HG02970 (cell line): ENCODE results near the gene KRTAP10-4.
"Not testable (repeated sequence)": the region's sequence is repeated elsewhere in the genome, so short reads cannot be mapped to it uniquely, and the experiment has no call there.

Source experiments
- ATAC-seq: cut with Tn5 transposase; IDR thresholded peaks from one replicate; pipeline ENCODE4 v1.9.1; 2021; ENCODE audit warnings: mild to moderate bottlenecking, moderate library complexity, moderate number of reproducible peaks; ENCODE audit not compliant: unreplicated experiment, low FRiP score

Gene KRTAP10-4

DNA sequence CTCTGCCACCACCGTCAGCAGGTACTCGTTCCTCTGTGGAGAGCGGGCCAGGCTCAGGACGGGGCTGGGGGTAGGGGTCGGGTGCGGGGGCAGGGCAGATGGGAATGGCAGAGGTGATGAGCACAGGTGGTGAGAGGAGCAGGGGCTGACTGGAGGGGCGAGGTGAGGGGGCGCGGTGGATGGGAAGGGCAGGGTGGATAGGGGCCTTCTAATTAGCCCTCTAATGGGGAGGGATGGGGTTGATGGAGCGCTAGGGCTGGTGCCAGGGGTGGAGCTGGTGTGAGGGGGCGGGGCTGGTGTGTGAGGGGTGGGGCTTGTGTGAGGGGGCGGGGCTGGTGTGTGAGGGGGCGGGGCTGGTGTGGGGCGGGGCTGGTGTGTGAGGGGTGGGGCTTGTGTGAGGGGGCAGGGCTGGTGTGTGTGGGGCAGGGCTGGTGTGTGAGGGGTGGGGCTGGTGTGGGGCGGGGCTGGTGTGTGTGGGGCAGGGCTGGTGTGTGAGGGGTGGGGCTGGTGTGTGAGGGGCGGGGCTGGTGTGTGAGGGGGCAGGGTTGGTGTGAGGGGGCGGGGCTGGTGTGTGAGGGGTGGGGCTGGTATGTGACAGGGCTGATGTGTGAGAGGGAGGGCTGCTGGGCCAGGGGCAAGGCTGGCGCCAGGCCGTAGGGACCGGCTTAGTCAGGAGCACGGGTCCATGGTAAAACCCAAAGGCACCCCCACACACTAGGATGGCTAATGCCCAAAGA is 39.5 kb upstream of the KRTAP10-4 start:
- ATAC-seq = no peak

DNA sequence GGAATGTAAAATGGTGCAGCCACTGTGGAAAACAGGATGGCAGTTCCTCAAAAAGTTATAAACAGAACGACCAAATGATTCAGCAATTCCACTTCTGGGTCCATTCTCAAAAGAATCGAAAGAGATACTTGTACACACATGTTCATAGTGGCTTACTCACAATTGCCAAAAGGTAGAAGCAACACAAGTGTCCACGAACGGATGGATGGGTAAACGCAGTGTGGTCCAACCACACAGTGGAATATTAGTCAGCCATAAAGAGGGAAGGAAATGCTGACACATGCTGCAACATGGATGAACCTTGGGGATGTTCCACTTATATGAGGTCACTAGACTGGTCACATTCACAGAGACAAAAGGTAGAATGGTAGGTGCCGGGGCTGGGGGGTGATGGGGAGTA is 38.8 kb upstream of the KRTAP10-4 start:
- ATAC-seq = no peak

DNA sequence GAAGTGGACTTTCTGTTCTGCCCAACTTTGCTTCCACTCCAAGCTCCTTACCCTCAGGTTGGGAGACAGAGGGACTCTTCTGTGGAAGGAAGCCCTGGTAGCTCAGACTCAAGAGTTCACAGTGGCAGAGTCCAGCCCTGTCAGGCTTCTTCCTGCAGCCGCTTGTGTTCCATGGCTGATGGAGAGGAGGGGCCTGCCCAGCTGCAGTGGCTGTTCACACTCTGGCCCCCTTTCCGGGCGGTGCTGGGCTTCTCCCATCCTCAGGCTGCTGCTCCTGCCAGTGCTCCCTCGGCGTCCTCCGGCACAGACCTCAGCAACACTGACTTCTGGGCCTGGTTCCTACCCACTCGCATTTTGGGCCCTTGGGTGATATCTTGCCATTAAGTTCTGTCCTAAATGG is 37.6 kb upstream of the KRTAP10-4 start:
- ATAC-seq = no peak

DNA sequence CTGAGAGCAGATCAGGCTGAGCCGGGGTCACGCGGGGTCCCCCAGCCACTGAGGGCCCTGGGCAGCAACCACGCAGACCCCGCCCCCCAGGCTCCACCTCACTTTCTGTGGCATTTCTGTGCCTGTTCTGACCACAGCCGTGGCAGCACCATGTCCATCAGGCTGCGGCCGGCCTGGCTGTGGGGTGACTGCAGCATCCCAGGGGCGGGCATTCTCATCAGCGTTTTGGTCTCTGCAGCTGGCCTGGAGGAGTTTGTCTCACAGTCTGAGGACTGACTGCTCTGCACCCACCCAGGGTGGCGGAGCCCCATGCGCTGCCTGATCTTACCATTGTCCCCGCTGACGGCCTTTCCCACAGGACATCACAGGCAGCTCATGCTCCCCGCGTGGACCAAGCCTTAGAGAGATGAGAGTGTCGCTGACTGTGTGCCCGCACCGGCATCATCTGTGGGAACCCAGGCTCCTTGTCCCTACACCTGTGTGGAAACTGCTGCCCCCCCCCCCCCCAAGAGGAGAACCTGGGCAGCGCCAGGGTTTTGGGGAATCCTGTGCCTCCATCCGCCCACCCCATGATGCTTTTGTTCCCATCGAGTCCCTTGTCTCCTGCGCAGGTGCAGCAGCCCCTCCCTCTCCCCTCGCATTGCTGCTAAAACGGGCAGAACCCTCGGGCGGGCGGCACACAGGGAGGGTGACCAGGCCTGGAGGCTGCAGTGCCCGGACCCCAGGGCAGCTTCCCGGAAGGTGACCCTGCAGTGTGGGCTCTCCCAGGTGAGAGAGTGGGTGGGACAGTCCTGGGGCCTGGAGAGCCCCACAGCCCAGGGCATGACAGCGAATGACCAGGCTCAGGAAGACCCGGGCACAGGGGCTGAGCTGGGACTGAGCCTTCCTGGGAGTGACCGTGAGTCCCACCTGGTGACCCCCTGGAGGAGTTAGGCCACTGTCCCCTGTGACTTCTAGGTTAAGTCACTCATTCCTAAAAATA is 35.3 kb upstream of the KRTAP10-4 start:
- ATAC-seq = no peak

DNA sequence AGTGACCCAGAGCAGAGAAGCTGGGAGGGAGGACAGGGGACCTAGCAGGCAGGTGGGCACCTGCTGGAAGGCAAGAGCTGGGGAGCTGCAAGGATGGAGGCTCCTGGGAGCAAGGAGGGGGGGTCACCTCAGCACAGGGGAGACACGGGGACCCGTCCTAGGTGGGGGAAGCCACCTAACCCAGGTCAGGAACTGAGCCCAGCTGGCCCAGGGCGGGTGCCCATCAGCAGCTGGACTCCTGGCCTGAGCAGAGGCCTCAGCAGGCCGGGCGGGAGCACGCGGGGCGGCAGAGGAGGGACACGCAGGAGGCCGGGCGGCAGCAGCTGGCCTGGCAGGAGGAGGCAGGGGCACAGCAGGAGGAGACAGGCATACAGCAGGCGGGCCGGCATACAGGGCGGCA is 34.5 kb upstream of the KRTAP10-4 start:
- no peak for ATAC-seq

DNA sequence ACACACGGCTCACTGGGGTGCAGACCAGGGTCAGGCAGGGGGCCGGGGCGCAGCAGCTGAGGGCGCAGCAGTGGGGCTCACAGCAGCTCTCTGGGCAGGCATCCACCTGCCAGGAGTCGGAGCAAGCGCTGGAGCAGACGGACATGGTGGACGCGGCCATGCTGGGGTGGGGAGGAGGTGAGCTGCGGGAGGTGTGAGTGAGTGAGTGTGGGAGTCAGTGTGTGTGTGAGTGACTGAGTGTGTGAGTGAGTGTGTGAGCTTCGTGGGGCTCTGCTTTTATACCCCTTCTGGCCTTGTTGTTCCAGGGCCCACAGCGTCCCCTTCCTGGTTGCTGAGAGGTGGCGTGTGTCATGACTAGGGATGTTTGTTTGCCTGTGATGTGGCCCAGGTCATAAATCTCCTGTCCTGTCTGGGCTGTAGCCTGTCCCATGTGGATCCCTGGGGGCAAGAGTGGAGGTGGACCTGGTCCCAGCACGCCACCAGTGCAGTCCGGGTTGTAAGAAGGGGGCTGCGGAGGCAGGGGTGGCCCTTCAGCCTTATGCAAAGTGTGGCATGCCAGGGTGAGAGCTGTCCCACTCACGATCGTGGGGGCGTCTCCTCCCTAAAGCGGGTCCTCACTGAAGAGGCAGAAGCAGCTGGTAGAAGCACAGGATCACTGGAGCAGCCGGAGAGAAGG is 33.4 kb upstream of the KRTAP10-4 start, which contains the start of gene KRTAP10-1:
Gene KRTAP10-1 (minus strand): TSS at position 205 of the 676 bp plus-strand sequence. CDS start 45 bp downstream, at position 160.
- ATAC-seq = no peak

DNA sequence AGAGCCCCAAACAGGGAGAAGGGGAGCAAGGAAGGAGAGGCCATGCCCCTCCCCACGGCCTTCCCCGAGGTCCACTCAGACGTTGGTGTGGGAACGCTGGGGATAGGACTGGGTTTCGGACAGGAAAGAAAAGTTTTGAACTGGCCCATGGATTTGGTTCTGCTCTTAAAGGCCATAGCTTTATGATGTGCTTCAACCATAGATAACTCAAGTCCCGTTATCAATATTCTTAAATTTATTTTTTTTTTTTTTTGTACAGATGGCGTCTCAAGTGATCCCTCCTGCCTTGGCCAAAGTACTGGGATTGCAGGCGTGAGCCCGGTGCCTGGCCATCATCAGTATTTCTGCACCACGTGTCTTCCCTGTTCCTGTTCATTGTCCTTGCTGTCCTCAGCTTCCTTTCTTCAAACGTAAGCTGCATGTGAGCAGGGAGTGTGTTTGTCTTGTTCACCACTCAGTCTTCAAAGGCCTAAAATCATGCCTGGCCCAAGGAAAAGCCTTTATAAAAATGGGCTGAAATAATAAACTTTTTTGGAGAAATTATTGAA is 32.7 kb upstream of the KRTAP10-4 start:
- no peak for ATAC-seq

DNA sequence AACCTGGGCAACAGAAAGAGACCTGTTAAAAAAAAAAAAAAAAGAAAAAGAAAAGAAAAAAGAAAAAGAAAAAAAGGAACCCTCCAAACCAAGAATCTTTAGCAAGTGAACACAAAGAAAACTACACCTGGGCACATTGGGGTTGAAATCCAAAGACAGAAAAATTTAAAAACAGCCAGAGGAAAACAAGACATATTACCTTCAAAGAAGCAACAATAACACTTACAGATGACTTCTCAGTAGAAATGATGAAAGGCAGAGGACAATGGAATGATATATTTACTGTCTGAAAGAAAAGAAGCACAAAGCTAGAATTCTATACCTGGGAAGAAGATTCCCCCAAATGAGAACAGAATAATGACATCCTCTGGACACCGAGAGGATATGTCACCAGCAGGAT is 30.8 kb upstream of the KRTAP10-4 start:
- no peak for ATAC-seq

DNA sequence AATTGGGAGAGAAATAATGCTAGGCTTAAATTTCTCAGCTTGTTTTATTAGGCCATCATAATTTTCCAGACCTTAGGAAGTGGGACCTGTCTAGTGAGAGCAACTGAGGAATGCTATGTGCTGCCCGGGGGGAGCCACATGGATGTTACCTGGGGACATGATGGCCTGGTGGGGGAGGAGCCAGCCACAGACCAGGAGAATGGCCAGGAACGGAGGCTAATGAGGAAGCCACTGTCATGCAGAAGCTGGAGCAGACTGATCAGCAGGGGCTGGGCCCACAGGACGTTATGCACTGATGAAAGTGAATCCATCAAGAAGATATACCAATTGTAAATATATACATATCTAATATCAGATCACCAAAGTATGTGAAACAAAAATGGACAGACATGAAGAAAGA is 29.0 kb upstream of the KRTAP10-4 start:
- no peak for ATAC-seq

DNA sequence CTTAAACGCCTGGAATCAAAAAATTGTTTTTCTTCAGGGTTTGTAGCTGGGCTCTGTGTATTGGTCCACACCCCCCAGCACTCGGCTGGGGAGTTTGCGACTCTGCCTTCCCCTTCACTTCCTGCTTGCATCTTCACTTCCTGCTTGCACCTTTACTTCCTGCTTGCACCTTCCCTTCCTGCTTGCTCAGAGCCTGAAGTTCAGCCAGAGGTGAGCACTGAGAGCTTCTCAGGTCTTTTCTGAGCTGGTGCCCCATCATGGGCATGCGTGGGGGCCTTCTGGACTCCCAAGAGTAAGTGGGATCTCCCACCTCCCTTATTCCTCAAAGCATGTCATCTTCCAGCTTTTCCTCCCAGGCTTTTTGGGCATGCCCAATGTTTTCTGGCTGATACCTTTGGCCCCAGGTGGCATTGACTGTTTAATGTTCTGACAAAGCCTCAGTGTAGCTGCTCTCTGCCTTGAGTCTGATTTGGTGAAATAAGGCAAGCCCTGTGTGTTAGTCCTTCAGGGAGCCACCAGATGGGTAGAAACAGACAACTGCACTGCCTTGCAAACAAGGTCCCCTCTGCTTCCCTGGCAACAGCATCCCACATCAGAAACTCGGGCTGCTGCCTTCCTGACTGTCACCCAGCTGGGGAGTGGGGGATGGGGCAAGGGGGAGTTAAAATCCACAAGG is 25.7 kb upstream of the KRTAP10-4 start:
- ATAC-seq = no peak

DNA sequence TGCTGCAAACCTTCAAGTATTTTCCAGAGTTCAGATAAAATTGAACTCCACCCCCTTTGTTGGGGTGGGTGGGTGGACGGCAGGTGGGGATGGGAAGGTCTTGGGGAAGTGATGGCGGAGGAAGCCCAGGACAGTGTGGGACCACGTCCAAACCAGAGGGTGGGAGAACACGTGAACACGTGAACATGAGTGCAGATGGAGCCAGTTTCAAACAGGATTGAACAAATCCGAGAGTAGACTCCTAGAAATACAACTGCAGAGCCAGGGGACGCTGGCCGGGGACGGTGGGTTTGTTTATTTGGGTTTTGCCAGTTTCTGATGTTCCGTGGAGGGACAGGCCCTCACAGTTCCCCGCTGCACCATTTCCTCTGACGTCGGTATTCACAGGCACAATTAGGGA is 25.1 kb upstream of the KRTAP10-4 start:
- ATAC-seq = no peak

DNA sequence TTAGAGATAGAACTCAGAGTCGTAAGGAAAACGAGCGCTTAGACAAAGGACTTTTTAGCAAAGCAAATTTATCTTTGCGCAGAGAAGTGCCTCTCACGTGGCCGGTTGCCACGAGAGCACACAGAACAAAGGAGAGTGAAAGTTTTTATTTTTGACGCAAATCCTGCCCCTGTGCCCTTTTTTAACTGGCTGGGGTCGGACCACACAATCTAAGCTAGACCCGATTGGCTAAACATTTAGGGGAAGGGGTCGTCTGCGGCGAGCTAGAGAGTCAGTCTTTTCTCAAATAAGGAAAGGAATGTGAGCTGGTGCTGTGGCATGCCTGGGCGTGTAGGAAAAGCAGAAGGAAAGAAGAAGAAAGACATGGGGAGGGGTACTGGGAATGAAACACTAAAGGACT is 24.6 kb upstream of the KRTAP10-4 start:
- no peak for ATAC-seq

DNA sequence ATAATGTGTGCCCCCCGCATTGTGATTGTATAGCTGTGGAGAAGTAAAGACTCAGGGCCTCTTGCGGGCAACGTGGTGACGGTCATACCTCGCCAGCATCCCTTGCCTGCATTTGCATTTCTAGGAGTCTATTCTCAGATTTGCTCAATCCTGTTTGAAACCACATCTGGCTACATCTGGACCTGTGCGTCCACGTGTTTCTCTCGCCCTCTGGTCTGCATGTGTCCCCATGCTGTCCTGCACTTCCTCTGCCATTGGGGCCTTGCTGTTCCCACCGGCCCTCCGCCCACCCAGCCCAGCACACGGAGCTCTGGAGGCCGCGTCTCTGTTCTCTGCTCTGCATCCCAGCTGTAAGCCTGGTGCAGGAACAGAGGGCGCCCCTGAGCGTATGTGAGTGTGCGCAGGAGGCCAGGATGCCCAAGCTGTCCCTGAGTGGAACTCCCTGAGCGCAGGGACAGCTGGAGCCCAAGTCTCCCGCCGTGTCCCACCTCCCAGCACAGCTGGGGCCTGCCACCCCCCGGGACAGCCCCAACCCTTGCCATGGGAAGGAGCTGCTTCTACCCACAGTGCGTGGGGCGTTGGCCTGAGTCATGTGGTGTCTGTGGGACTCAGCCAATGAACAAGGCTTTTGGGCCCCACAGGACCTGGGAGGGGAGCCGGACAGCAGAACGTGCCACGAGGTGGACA is 23.9 kb upstream of the KRTAP10-4 start:
- ATAC-seq = no peak

DNA sequence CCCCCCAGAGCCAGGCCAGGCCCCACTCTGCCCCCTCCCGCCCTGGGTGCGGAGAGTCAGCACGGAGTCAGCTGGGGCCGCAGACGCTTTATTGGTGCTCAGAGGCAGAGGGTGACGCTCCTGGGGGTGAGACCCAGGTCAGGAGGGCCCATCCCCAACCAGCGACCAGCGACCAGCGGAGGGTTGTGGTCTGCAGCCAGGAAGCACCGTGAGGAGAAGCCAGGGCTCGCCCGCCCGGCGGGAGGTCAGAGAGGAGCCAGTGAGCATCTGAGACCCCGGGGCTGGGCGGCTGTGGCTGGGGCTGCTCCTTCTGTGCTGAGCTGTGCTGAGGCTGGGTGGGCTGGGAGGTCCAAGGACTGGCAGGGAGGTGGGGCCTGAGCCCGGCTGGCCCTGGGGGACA is 23.2 kb upstream of the KRTAP10-4 start:
- ATAC-seq = not testable (repeated sequence)

DNA sequence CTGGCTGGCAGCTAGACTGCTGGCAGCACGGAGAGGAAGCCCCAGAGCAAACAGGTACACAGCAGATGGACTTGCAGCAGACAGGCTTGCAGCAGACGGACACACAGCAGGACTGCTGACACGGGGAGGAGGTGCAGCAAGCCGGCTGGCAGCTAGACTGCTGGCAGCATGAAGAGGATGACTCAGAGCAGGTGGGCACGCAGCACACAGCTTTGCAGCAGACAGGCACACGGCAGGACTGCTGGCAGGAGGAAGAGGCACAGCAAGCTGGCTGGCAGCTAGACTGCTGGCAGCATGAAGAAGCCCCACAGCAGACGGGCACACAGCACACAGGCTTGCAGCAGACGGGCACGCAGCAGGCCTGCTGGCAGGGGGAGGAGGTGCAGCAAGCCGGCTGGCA is 22.7 kb upstream of the KRTAP10-4 start:
- ATAC-seq = no peak

DNA sequence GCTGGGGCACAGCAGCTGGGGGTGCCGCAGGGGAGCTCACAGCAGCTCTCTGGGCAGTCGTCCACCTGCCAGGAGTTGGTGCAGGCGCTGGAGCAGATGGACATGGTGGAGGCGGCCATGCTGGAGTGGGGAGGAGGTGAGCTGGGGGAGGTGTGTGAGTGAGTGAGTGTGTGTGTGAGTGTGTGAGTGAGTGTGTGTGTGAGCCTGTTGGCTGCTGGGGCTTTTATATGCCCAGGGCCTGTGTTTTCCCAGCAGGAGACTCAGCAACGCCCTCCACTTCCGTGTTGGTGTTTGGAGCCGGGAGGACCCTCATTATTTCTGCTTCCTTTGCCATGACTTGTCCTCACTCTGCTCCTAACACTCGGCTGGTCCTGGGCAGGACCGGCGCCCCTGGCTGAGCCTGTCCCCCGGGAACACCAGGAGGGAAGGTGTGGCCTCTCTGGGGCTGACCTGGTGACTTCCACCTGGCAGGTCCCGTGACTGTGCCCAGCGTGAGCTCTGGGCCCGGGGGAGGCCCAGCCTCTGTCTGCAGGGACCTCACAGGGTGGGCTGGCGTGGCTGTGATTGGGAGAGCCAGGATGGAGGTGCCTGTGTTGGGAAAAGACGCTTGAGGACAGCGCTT is 22.1 kb upstream of the KRTAP10-4 start, which contains the start of gene KRTAP10-2:
Gene KRTAP10-2 (minus strand): TSS at position 166 of the 622 bp plus-strand sequence. CDS start 47 bp downstream, at position 119.
- no peak for ATAC-seq

DNA sequence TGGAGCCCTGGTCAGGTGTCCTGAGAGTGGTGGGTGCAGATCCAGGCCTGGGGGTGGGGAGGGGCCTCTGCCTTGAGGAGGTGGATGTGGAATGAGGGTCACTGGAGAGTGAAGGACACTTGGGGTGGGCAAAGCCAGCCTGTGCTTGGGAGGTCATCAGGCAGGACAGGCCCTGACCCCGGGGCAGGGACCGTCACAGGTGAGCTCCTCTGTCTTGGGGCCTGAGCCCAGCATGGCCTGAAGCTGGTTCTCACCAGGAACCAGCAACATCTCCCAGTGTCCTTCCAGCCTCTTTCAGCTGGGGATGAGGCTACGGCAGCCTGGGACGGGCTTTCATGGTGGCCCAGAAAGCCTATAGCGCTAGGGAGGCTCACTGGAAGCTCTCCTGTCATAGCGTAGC is 21.4 kb upstream of the KRTAP10-4 start:
- no peak for ATAC-seq

DNA sequence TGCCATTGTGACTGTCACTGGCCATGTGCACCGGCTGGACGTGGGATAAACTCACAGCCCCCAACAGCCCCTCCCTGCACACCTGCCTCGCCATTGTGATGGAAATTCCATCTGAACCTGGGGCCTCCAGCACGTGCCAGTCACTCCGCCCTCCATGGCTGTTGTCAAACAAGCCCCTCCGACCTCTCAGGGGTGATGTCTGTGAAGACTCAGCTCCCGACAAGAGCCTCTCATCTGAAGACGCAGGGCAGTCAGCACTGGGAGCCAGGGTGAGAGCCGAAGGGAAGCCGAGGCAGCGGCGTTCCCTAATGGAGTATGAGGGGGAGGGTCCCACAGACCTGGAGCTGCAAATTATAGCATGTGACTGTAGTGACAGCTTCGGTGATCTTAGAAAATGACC is 20.8 kb upstream of the KRTAP10-4 start:
- no peak for ATAC-seq
